Retina (tissue), 1 donor: ENCODE data around the gene RIMOC1.

Experiments
- DNase-seq: peaks from one replicate; pipeline ENCODE4 v3.0.0-alpha.2; 2016

Gene RIMOC1

GRCh38 chr5:41903892-41904799 lies at the start of gene RIMOC1:
Gene RIMOC1 (plus strand): TSS chr5:41904344. CDS start chr5:41904368, 24 bp downstream.
- peak; percentile 98 for DNase-seq

GRCh38 chr5:41856644-41857491 lies 47.3 kb upstream of the RIMOC1 start:
- peak; percentile 71 for DNase-seq

GRCh38 chr5:41857989-41858388 lies 46.2 kb upstream of the RIMOC1 start:
- no peak for DNase-seq

- DNase-seq: no peak
Observed at GRCh38 chr5:41858890-41859289, 45.3 kb upstream of the RIMOC1 start.

- no peak for DNase-seq
Observed at GRCh38 chr5:41863871-41864486, 40.2 kb upstream of the RIMOC1 start.

- DNase-seq: no peak
Observed at GRCh38 chr5:41869151-41869723, 34.9 kb upstream of the RIMOC1 start.

- DNase-seq: peak; percentile 94
Observed at GRCh38 chr5:41869724-41870626, 34.2 kb upstream of the RIMOC1 start, which contains the start of gene OXCT1. Gene OXCT1 (minus strand): TSS chr5:41870425. CDS start chr5:41870358, 67 bp downstream.

- no peak for DNase-seq
Observed at GRCh38 chr5:41870627-41871048, 33.5 kb upstream of the RIMOC1 start.

GRCh38 chr5:41871852-41872251 lies 32.3 kb upstream of the RIMOC1 start:
- DNase-seq: no peak

- no peak for DNase-seq
Observed at GRCh38 chr5:41874512-41875060, 29.6 kb upstream of the RIMOC1 start.

GRCh38 chr5:41875121-41875520 lies 29.0 kb upstream of the RIMOC1 start:
- DNase-seq: no peak

- no peak for DNase-seq
Observed at GRCh38 chr5:41876678-41877077, 27.5 kb upstream of the RIMOC1 start.

GRCh38 chr5:41877408-41877807 lies 26.7 kb upstream of the RIMOC1 start:
- DNase-seq: no peak

- DNase-seq: no peak
Observed at GRCh38 chr5:41878173-41878572, 26.0 kb upstream of the RIMOC1 start.

GRCh38 chr5:41878643-41879478 lies 25.3 kb upstream of the RIMOC1 start:
- no peak for DNase-seq

GRCh38 chr5:41882765-41883164 lies 21.4 kb upstream of the RIMOC1 start:
- no peak for DNase-seq

GRCh38 chr5:41883243-41883642 lies 20.9 kb upstream of the RIMOC1 start:
- DNase-seq: no peak

GRCh38 chr5:41883936-41884335 lies 20.2 kb upstream of the RIMOC1 start:
- no peak for DNase-seq

- DNase-seq: no peak
Observed at GRCh38 chr5:41885286-41885685, 18.9 kb upstream of the RIMOC1 start.

GRCh38 chr5:41891066-41891707 lies 13.0 kb upstream of the RIMOC1 start:
- DNase-seq: no peak
